AG04449 (cell line): ENCODE measurements around the gene CCDC91.
"Not testable (repeated sequence)": the region's sequence is repeated elsewhere in the genome, so short reads cannot be mapped to it uniquely, and the experiment has no call there.

Experiments used
- CTCF ChIA-PET: fragments of 350-600 bp; formaldehyde crosslinking; extraction: SDS; loops from one replicate; lab custom pipeline; 2021; ENCODE audit warnings: antibody characterized with exemption; lab: Yijun Ruan, JAX
- POLR2A ChIA-PET: fragments of 400-600, 350-600 bp; formaldehyde crosslinking; extraction: SDS; loops from one replicate; lab custom pipeline; 2020; ENCODE audit warnings: antibody characterized with exemption, inconsistent platforms; lab: Yijun Ruan, JAX
- DNase-seq: peaks from one replicate; pipeline ENCODE4 v3.0.0-alpha.2; 2010; ENCODE audit warnings: low read depth, low spot score
- H3K4me3 ChIP-seq: 2 replicates; pipeline ENCODE4 v1.5.1; 2011; ENCODE audit warnings: low read depth, mild to moderate bottlenecking, control low read depth, low read length
- TF ChIP-seq, protein P1 (sequence below): IDR thresholded peaks from one replicate; pipeline ENCODE4 v1.5.1; 2011; ENCODE audit warnings: mild to moderate bottlenecking, moderate library complexity, low read length, control low read depth, inconsistent platforms; ENCODE audit not compliant: insufficient read depth; ENCODE audit errors: missing control alignments

CCDC91 gene

DNA sequence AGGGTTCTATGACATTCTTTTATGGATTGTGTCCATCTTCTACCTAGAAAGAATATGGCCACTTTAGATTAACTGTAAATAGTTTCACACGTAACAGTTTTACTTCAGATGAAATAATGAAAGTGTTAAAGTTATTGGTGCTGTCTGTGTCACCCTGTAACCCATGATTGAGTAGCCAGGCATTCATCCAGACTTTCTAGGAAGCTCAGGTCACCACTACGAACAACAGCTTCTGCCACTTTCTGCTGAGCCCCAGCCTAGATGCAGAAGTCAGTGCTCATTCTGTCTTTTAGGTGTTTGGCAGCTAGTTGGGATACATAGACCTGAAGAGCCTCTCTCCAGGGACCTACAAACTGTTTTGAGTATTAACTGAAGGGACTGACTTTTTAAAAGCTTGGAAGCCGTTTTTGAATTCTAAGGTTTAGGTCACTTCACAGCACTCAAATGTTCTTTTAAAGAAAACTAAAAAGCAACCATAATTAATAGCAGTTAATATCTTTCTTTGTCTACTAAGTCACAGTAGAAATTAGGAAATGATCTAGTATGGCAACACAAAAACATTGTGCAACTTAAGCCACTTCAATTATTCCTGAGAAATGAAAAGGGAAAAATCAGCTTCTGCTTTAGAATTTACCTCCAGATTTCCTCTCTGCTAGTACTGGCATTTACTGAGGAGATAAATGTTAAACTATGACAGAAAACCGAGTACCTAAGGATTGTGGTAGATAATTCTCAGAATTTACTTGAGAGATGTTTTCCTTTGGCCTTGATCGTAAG, 266.9 kb downstream of the CCDC91 start:
- TF ChIP-seq, protein P1, sequence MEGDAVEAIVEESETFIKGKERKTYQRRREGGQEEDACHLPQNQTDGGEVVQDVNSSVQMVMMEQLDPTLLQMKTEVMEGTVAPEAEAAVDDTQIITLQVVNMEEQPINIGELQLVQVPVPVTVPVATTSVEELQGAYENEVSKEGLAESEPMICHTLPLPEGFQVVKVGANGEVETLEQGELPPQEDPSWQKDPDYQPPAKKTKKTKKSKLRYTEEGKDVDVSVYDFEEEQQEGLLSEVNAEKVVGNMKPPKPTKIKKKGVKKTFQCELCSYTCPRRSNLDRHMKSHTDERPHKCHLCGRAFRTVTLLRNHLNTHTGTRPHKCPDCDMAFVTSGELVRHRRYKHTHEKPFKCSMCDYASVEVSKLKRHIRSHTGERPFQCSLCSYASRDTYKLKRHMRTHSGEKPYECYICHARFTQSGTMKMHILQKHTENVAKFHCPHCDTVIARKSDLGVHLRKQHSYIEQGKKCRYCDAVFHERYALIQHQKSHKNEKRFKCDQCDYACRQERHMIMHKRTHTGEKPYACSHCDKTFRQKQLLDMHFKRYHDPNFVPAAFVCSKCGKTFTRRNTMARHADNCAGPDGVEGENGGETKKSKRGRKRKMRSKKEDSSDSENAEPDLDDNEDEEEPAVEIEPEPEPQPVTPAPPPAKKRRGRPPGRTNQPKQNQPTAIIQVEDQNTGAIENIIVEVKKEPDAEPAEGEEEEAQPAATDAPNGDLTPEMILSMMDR: no peak
- ChIA-PET CTCF (no interaction called here), POLR2A (interaction anchor here (0.6 kb wide), 1 partner anchor 487 kb away, joined by 3 read pairs; no protein-coding TSS in a partner anchor)
- no peak for DNase-seq
- H3K4me3 ChIP-seq: no peak overlapping the region

DNA sequence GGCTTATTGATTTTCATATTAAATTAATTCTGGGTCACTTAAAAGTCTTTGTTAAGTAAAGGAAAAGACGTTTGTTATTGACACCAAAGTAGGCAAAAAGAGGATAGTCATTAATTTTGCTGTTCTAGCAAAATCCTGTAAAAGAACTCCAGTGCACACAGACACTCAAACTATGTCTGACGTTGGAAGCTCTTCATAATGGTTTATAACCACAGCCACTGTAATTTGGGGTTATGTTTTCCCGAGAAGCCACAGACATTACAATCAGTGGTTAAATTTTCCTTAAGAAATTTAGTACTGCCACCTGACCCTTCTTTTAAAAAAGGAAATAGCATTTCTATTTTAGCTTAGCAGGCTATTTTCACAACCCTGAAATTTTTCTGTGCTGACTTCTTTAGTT, 267.5 kb downstream of the CCDC91 start:
- TF ChIP-seq, protein P1: no peak
- ChIA-PET CTCF (no interaction called here), POLR2A (interaction anchor here (0.6 kb wide), 1 partner anchor 488 kb away, joined by 3 read pairs; no protein-coding TSS in a partner anchor)
- no peak overlapping the region for H3K4me3 ChIP-seq
- DNase-seq: no peak

DNA sequence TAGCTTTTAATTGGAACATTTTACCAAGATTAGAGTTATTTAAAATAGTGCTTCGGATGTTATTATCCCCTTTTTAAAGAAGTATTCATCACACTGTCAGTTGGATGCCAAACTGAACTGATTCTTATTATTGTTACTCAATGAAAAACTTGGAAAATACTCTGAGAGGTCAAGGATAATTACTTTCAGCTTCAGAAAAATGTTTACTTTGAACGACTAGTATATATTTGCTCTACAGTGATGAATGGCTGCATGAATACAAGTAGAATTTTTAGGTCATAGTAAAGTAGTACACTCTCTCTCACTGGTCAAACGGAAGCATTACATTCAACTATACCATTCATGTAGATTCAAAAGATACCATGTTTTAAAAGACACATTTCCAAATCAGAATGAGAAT, 269.2 kb downstream of the CCDC91 start:
- DNase-seq: no peak
- TF ChIP-seq, protein P1: no peak
- no peak overlapping the region for H3K4me3 ChIP-seq
- POLR2A ChIA-PET: no interaction called here
- CTCF ChIA-PET: no interaction called here

DNA sequence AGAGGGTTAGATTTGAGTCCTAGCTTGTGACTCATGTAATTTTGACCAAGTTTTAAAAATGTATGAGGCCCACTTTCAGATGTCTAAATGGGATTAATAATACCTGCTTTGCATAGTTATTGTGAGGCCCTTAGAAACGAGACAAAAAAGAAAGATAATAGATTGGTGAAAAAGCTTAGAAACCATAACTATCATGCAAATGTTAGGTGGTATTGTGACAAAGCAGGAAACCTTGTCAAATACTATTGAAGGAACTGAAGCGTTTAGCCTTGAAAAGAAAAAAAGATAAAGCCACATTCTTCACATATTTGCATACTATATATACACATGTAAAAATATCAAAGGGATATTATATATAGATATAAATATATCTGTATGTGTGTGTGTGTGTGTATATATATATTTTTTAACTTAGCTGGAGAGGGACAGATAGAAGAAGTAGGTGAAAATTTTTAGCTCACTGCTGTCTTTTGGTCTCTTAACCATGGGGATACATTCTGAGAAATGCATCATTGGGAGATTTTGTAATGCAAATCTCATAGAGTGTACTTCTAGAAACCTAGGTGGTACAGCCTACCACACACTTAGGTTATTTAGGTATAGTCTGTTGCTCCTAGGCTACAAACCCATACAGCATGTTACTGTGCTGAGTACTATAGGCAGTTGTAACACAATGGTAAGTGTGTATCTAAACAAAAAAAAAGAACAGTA, 270.3 kb downstream of the CCDC91 start:
- TF ChIP-seq, protein P1: no peak
- CTCF ChIA-PET: no interaction called here

DNA sequence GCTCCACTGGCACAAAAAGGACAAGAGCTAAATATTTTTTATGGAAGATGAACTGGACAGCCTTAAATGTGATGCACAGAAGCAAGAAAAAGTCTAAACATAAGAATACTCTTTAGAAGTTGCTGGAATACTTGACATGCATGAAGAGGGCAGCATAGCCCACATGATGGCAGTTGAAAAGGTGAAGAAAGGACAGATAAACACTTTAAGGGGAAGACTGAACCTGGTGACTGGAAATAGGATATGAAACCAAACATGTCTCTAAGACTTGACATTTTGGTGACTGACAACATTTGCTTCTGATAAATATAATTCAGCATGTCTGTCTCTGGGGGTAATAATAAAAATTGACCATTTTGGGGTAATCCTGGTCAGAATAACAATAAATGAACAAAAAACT, 273.1 kb downstream of the CCDC91 start:
- DNase-seq: no peak
- H3K4me3 ChIP-seq: no peak overlapping the region
- ChIA-PET CTCF (no interaction called here), POLR2A (no interaction called here)
- TF ChIP-seq, protein P1: no peak

More for the DNA sequence above, 270.3 kb downstream of the CCDC91 start:
- H3K4me3 ChIP-seq: no peak overlapping the region
- POLR2A ChIA-PET: no interaction called here
- DNase-seq: no peak

DNA sequence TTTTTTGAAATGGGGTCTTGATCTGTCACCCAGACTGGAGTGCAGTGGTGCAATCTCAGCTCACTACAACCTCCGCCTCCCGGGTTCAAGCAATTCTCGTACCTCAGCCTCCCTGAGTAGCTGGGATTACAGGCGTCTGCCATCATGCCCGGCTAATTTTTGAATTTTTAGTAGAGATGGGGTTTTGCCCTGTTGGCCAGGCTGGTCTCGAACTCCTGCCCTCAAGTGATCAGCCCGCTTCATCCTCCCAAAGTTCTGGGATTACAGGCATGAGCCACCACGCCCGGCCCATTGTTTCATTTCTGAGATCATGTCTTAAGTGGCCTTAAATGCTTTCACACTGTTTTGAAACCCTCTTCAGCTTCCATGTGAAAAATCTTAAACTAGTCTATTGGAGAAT, 281.5 kb downstream of the CCDC91 start:
- POLR2A ChIA-PET, DNase-seq, CTCF ChIA-PET, H3K4me3 ChIP-seq: not testable (repeated sequence)

DNA sequence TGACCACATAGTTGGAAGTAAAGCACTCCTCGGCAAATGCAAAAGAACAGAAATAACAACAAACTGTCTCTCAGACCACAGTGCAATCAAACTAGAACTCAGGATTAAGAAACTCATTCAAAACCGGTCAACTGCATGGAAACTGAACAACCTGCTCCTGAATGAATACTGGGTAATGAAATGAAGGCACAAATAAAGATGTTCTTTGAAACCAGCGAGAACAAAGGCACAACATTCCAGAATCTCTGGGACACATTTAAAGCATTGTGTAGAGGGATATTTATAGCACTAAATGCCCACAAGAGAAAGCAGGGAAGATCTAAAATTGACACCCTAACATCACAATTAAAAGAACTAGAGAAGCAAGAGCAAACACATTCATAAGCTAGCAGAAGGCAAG, 285.9 kb downstream of the CCDC91 start:
- DNase-seq, CTCF ChIA-PET, H3K4me3 ChIP-seq, POLR2A ChIA-PET: not testable (repeated sequence)

DNA sequence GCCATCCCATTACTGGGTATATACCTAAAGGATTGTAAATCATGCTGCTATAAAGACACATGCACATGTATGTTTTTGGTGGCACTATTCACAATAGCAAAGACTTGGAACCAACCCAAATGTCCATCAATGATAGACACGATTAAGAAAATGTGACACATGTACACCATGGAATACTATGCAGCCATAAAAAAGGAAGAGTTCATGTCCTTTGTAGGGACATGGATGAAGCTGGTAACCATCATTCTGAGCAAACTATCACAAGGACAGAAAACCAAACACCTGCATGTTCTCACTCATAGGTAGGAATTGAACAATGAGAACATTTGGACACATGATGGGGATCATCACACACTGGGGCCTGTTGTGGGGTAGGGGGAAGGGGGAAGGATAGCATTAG, 288.8 kb downstream of the CCDC91 start:
- H3K4me3 ChIP-seq, DNase-seq, POLR2A ChIA-PET, CTCF ChIA-PET: not testable (repeated sequence)
